Parathyroid adenoma (tissue), 2 donors: ENCODE data around the gene MORC2.

ENCODE experiments used
- H2AFZ ChIP-seq: fragments of 300-600 bp; sonication (generic); one replicate; pipeline ENCODE4 v1.7.0; 2017; ENCODE audit warnings: antibody characterized with exemption, mild to moderate bottlenecking
- H3K27ac ChIP-seq: fragments of 300-600 bp; sonication (generic); one replicate; pipeline ENCODE4 v1.7.0; 2017
- H3K27me3 ChIP-seq: fragments of 300-600 bp; sonication (generic); one replicate; pipeline ENCODE4 v1.7.0; 2017; ENCODE audit warnings: low read length; ENCODE audit not compliant: control insufficient read depth, insufficient read depth
- H3K36me3 ChIP-seq: fragments of 300-600 bp; sonication (generic); one replicate; pipeline ENCODE4 v1.7.0; 2017; ENCODE audit warnings: low read length; ENCODE audit not compliant: control insufficient read depth, insufficient read depth
- H3K4me1 ChIP-seq: fragments of 300-600 bp; sonication (generic); one replicate; pipeline ENCODE4 v1.7.0; 2017; ENCODE audit warnings: control low read depth
- H3K4me2 ChIP-seq: fragments of 300-600 bp; sonication (generic); one replicate; pipeline ENCODE4 v1.7.0; 2017; ENCODE audit warnings: low read length
- H3K4me3 ChIP-seq: fragments of 300-600 bp; sonication (generic); one replicate; pipeline ENCODE4 v1.7.0; 2017; ENCODE audit warnings: low read depth, low read length
- H3K79me2 ChIP-seq: fragments of 300-600 bp; sonication (generic); one replicate; pipeline ENCODE4 v1.7.0; 2017; ENCODE audit warnings: control low read depth
- H3K9ac ChIP-seq: fragments of 300-600 bp; sonication (generic); one replicate; pipeline ENCODE4 v1.7.0; 2017; ENCODE audit warnings: mild to moderate bottlenecking
- H3K9me3 ChIP-seq: fragments of 300-600 bp; sonication (generic); one replicate; pipeline ENCODE4 v1.7.0; 2017; ENCODE audit warnings: low read length; ENCODE audit not compliant: control insufficient read depth
- TF ChIP-seq, protein P1 (sequence below): fragments of 300-600 bp; sonication (generic); IDR thresholded peaks from one replicate; pipeline ENCODE4 v1.7.0; 2017; ENCODE audit warnings: antibody characterized with exemption, mild to moderate bottlenecking
- donor health status: primary hyperparathyroidism.

Gene MORC2

DNA sequence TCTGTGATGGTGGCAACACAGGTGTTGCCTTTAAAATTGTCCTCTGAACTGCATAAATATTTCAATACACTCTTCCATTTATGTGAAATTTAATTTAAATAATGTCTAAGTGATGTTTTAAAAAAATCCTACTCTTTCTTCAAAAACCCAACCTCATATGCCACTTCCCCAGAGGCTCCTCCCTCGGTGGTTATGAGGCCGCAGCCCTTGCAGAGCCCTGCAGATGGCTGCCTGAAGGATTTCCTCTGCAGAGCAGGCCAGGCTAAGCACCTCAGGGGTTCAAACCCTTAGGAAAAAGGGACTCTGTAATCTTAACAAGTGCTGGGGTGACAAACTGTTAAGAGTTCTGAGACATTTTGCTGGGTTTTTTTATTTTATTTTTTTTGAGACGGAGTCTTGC lies 25.2 kb downstream of the MORC2 start:
- no peaks in the 10 kb centered on the region for H3K36me3 ChIP-seq
- no peak overlapping the region for H3K4me3 ChIP-seq
- no peaks in the 10 kb centered on the region for H3K27me3 ChIP-seq
- H2AFZ ChIP-seq, result no peak overlapping the region
- TF ChIP-seq, protein P1, sequence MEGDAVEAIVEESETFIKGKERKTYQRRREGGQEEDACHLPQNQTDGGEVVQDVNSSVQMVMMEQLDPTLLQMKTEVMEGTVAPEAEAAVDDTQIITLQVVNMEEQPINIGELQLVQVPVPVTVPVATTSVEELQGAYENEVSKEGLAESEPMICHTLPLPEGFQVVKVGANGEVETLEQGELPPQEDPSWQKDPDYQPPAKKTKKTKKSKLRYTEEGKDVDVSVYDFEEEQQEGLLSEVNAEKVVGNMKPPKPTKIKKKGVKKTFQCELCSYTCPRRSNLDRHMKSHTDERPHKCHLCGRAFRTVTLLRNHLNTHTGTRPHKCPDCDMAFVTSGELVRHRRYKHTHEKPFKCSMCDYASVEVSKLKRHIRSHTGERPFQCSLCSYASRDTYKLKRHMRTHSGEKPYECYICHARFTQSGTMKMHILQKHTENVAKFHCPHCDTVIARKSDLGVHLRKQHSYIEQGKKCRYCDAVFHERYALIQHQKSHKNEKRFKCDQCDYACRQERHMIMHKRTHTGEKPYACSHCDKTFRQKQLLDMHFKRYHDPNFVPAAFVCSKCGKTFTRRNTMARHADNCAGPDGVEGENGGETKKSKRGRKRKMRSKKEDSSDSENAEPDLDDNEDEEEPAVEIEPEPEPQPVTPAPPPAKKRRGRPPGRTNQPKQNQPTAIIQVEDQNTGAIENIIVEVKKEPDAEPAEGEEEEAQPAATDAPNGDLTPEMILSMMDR, result no peak
- no peaks in the 10 kb centered on the region for H3K9me3 ChIP-seq
- no peaks in the 10 kb centered on the region for H3K79me2 ChIP-seq
- no peak overlapping the region for H3K9ac ChIP-seq
- H3K4me2 ChIP-seq, result no peak overlapping the region
- no peaks in the 10 kb centered on the region for H3K4me1 ChIP-seq
- no peak overlapping the region for H3K27ac ChIP-seq

DNA sequence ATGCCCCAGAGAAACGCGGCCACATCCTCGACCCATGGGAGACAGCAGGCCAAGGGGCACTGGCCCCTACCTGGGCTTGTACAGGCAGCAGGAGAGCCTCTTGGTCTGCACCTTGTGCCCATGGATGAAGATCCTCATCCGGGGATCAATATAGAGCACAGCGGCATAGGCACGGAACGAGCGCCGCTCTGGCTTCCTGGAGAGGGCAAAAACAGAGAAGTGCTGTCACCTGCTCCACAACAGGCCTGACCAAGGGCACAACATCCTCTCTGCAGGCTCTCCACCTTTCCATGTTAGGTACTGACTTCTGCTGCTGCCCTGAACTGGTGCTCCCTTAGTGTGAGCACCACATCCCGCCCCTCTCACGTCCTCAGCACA lies 27.2 kb downstream of the MORC2 start:
- no peaks in the 10 kb centered on the region for H3K27me3 ChIP-seq
- TF ChIP-seq, protein P1, result no peak
- H3K4me1 ChIP-seq, result no peaks in the 10 kb centered on the region
- H3K4me3 ChIP-seq, result no peak overlapping the region
- no peak overlapping the region for H3K9ac ChIP-seq
- no peak overlapping the region for H3K27ac ChIP-seq
- no peaks in the 10 kb centered on the region for H3K9me3 ChIP-seq
- H2AFZ ChIP-seq, result no peak overlapping the region
- no peaks in the 10 kb centered on the region for H3K36me3 ChIP-seq
- no peaks in the 10 kb centered on the region for H3K79me2 ChIP-seq
- H3K4me2 ChIP-seq, result no peak overlapping the region

DNA sequence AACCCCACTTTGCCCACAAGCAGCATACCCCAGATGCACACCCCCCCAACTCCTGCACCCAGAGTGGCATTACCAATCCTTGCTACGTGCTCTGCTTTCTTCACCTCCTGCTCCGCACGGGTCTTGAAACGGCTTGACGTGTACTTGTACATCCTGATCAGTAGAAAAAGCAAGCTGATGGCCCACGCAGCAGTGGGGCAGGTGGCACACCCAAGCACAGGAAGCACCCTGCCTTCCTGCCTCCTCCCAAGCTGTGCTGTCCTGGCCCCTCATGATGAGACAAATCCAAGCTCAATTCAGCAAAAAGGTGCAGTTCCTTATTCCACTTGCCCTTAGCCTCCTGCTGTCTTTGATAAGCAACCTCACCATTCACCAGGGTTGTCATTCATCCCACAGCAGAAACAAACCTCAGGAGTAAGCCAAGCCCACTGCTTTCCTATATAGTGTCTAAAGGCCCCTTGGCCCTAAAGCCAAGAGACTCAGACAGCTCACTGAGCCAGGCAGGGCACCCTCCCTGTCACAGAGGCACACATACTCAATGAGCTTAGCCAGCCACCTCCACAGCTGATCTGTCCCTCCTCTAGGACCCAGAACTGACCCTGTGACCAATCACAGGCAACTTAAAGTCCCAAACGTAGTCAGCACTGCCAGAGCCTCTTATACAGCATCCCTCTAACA lies 27.8 kb downstream of the MORC2 start:
- Histone ChIP-seq H3K27ac (no peak overlapping the region), H3K27me3 (no peaks in the 10 kb centered on the region), H3K4me3 (no peak overlapping the region), H3K79me2 (no peaks in the 10 kb centered on the region), H3K36me3 (no peaks in the 10 kb centered on the region), H3K9ac (no peak overlapping the region), H3K4me1 (no peaks in the 10 kb centered on the region), H3K9me3 (no peaks in the 10 kb centered on the region), H3K4me2 (no peak overlapping the region), H2AFZ (no peak overlapping the region)
- TF ChIP-seq, protein P1, result no peak

DNA sequence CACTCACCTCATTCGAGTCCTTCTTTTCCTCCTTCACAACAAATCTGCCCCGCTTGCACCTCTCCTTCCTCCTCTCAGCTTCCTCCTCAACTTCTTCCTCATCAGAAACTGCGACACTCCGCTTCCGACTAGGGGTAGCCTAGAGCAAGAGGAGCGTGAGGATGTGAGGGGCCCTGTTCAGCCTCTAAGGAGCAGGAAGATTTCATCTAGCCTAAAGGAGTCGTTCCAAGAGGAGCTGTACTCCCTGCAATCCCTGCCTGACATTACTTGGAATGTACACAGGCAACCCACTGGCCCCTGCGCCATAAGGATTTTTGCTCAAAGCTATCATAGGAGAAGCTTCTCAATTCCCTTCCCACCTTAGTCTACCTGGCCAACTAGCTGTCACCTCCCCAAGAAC lies 34.5 kb downstream of the MORC2 start:
- H3K36me3 ChIP-seq, result no peaks in the 10 kb centered on the region
- H3K27me3 ChIP-seq, result no peaks in the 10 kb centered on the region
- H3K4me3 ChIP-seq, result no peak overlapping the region
- no peak overlapping the region for H3K27ac ChIP-seq
- H3K79me2 ChIP-seq, result no peaks in the 10 kb centered on the region
- H3K4me2 ChIP-seq, result no peak overlapping the region
- H2AFZ ChIP-seq, result no peak overlapping the region
- H3K9me3 ChIP-seq, result no peaks in the 10 kb centered on the region
- H3K9ac ChIP-seq, result no peak overlapping the region
- no peaks in the 10 kb centered on the region for H3K4me1 ChIP-seq
- TF ChIP-seq, protein P1, result no peak

DNA sequence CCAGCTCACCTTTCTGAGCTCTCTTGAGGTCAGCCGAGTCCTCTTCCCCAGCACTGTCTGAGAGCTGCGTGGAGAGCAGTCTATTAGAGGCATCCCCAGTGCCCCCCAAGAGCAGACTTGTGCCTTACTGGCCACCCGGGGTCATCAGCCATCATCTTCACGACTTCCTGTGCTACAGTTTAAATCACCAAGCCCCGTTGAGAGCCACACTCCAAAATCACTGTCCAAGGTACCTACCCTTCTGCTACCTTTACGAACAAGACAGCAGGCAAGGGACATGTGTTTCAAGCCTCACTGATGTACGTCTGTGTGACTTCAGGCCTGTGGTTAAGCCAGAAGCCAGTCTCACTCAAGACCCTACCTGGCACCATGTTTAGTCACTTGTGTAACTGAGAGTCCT lies 35.1 kb downstream of the MORC2 start:
- Histone ChIP-seq H3K27ac (no peak overlapping the region), H3K79me2 (no peaks in the 10 kb centered on the region), H3K36me3 (no peaks in the 10 kb centered on the region), H3K4me2 (no peak overlapping the region), H3K4me1 (no peaks in the 10 kb centered on the region), H2AFZ (no peak overlapping the region), H3K9me3 (no peaks in the 10 kb centered on the region), H3K4me3 (no peak overlapping the region), H3K27me3 (no peaks in the 10 kb centered on the region), H3K9ac (no peak overlapping the region)
- TF ChIP-seq, protein P1, result no peak
